Fibroblast of lung (primary cell): Measurements from ENCODE around the gene CTDP1. TPM values are rescaled to one million over a fixed set of nuclear protein-coding genes. Genes with fewer than 3 reads are reported as not detected.

ENCODE experiments used
- DNase-seq, 2 donors: peaks; one replicate each; pipeline versions ENCODE4 v3.0.0 to v3.0.0-alpha.2; 2010; ENCODE audit warnings: low read depth in 2 of 2
- H2AFZ ChIP-seq: 2 replicates; pipeline ENCODE4 v1.5.1; 2012; ENCODE audit warnings: low read length, control low read depth, inconsistent platforms
- H3K27ac ChIP-seq: 2 replicates; pipeline ENCODE4 v1.5.1; 2011; ENCODE audit warnings: low read length, control low read depth; ENCODE audit not compliant: insufficient read depth
- H3K27me3 ChIP-seq: 2 replicates; pipeline ENCODE4 v1.5.1; 2011; ENCODE audit warnings: mild to moderate bottlenecking, low read length; ENCODE audit not compliant: control insufficient read depth, insufficient read depth
- H3K36me3 ChIP-seq: 2 replicates; pipeline ENCODE4 v1.5.1; 2011; ENCODE audit warnings: low read length; ENCODE audit not compliant: control insufficient read depth, insufficient read depth
- H3K4me1 ChIP-seq: 2 replicates; pipeline ENCODE4 v1.5.1; 2011; ENCODE audit warnings: low read length; ENCODE audit not compliant: control insufficient read depth, insufficient read depth; ENCODE audit errors: extremely low read depth
- H3K4me2 ChIP-seq: 2 replicates; pipeline ENCODE4 v1.5.1; 2011; ENCODE audit warnings: low read length, control low read depth; ENCODE audit not compliant: insufficient read depth; ENCODE audit errors: extremely low read depth
- H3K4me3 ChIP-seq, 4 experiments: fragments of 200-600 bp in 1 of 4; sonication (generic) in 1 of 4; replicated peaks in 1 of 4; 2 replicates each; pipeline ENCODE4 v1.5.1; 2011 to 2016; ENCODE audit warnings: low read length in 4 of 4, low read depth in 3 of 4, mild to moderate bottlenecking in 3 of 4, control low read depth in 2 of 4, inconsistent platforms in 1 of 4, mixed read lengths in 1 of 4; ENCODE audit not compliant: insufficient read depth in 1 of 4; ENCODE audit errors: control extremely low read depth in 1 of 4
- H3K79me2 ChIP-seq: 2 replicates; pipeline ENCODE4 v1.5.1; 2012; ENCODE audit warnings: mild to moderate bottlenecking, low read length, inconsistent platforms; ENCODE audit not compliant: control insufficient read depth, insufficient read depth
- H3K9ac ChIP-seq: 2 replicates; pipeline ENCODE4 v1.5.1; 2011; ENCODE audit warnings: mild to moderate bottlenecking, low read length, control low read depth; ENCODE audit not compliant: insufficient read depth
- H3K9me3 ChIP-seq: 2 replicates; pipeline ENCODE4 v1.5.1; 2012; ENCODE audit warnings: low read depth, low read length; ENCODE audit not compliant: control insufficient read depth, insufficient read depth
- H4K20me1 ChIP-seq: 2 replicates; pipeline ENCODE4 v1.5.1; 2011; ENCODE audit warnings: low read length; ENCODE audit not compliant: control insufficient read depth, insufficient read depth; ENCODE audit errors: extremely low read depth
- EZH2 ChIP-seq: IDR thresholded peaks from 2 replicates; pipeline ENCODE4 v1.5.1; 2012; ENCODE audit warnings: low read length, control low read depth, mild to moderate bottlenecking; ENCODE audit errors: missing control alignments
- polyA plus RNA-seq, 2 donors: library from polyadenylated mRNA; depleted of rRNA in 1 of 2; stranded (reverse) in 1 of 2; unstranded in 1 of 2; fragments of >200 nt; gene quantifications; 2 replicates each; pipeline ENCODE4 v1.2.1, GENCODE V29; 2011 to 2012; ENCODE audit warnings: missing spikeins in 1 of 2
- total RNA-seq: library from RNA; depleted of rRNA; stranded (reverse); fragments of >200 nt; gene quantifications from 2 replicates; pipeline ENCODE4 v1.2.1, GENCODE V29; 2014
- TF ChIP-seq, protein P1 (sequence below), 2 donors: IDR thresholded peaks in 1 of 2; conservative IDR thresholded peaks in 1 of 2; 1 replicate in 1 of 2; 2 replicates in 1 of 2; pipeline ENCODE4 v1.5.1; 2011 to 2012; ENCODE audit warnings: low read length in 2 of 2, control low read depth in 1 of 2, inconsistent platforms in 1 of 2, low read depth in 1 of 2, mild to moderate bottlenecking in 1 of 2

The CTDP1 gene
- total and polyA plus RNA-seq, 2 donors (not counting 1 experiment from before 2014, with no cell fraction given) = 6.4 to 24.8 TPM

- H3K4me2 ChIP-seq = no peak overlapping the region
- H3K4me1 ChIP-seq = no peaks in the 10 kb centered on the region
- H3K36me3 ChIP-seq = no peaks in the 10 kb centered on the region
- no peak for DNase-seq
- H2AFZ ChIP-seq = no peak overlapping the region
- H3K9me3 ChIP-seq = no peaks in the 10 kb centered on the region
- no peak overlapping the region for H3K9ac ChIP-seq
- no peak overlapping the region for H3K27ac ChIP-seq
- H3K79me2 ChIP-seq = no peaks in the 10 kb centered on the region
- H3K27me3 ChIP-seq = peaks cover 4% of the 10 kb centered on the region
- H4K20me1 ChIP-seq = no peaks in the 10 kb centered on the region
- H3K4me3 ChIP-seq = no peak overlapping the region
- TF ChIP-seq, protein P1, sequence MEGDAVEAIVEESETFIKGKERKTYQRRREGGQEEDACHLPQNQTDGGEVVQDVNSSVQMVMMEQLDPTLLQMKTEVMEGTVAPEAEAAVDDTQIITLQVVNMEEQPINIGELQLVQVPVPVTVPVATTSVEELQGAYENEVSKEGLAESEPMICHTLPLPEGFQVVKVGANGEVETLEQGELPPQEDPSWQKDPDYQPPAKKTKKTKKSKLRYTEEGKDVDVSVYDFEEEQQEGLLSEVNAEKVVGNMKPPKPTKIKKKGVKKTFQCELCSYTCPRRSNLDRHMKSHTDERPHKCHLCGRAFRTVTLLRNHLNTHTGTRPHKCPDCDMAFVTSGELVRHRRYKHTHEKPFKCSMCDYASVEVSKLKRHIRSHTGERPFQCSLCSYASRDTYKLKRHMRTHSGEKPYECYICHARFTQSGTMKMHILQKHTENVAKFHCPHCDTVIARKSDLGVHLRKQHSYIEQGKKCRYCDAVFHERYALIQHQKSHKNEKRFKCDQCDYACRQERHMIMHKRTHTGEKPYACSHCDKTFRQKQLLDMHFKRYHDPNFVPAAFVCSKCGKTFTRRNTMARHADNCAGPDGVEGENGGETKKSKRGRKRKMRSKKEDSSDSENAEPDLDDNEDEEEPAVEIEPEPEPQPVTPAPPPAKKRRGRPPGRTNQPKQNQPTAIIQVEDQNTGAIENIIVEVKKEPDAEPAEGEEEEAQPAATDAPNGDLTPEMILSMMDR (conservative IDR thresholded peaks at IDR 0.05 in 1 of 2, IDR thresholded peaks at IDR 0.05 in 1 of 2; ENCODE audit: low read depth in 1 of 2, low read length in 2 of 2) = no peak
These were observed 90.9 kb downstream of the CTDP1 start for GRCh38 chr18:79770501-79770815.

DNA sequence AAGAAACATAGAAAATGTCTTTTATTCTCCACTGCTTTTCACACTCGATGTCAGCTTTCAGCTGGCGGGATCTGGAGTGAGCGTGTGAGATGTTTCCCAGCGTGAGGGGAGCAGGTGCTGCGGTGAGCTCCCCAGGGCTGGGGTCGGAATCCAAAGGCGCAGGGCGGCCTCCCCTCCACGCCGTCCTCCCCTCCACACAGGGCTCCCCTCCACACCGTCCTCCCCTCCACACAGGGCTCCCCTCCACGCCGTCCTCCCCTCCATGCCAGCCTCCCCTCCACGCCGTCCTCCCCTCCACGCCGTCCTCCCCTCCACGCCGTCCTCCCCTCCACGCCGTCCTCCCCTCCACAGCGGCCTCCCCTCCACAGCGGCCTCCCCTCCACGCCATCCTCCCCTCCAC, 91.2 kb downstream of the CTDP1 start:
- H3K4me1 ChIP-seq = no peaks in the 10 kb centered on the region

GRCh38 chr18:79771446-79772107, 92.0 kb downstream of the CTDP1 start:
- Histone ChIP-seq H3K4me1 (no peaks in the 10 kb centered on the region), H3K27ac (no peak overlapping the region)

More for the DNA sequence above, 91.2 kb downstream of the CTDP1 start:
- no peak overlapping the region for H3K4me3 ChIP-seq
- TF ChIP-seq, protein P1 (conservative IDR thresholded peaks at IDR 0.05 in 1 of 2, IDR thresholded peaks at IDR 0.05 in 1 of 2; ENCODE audit: low read depth in 1 of 2, low read length in 2 of 2) = no peak
- no peak for TF ChIP-seq EZH2
- H3K9me3 ChIP-seq = no peaks in the 10 kb centered on the region
- no peak overlapping the region for H3K27ac ChIP-seq
- no peaks in the 10 kb centered on the region for H3K36me3 ChIP-seq
- no peak for DNase-seq
- no peaks in the 10 kb centered on the region for H4K20me1 ChIP-seq
- no peak overlapping the region for H2AFZ ChIP-seq
- H3K27me3 ChIP-seq = peaks cover 4% of the 10 kb centered on the region
- no peak overlapping the region for H3K4me2 ChIP-seq
- H3K9ac ChIP-seq = no peak overlapping the region
- no peaks in the 10 kb centered on the region for H3K79me2 ChIP-seq

More at GRCh38 chr18:79771446-79772107, 92.0 kb downstream of the CTDP1 start:
- Histone ChIP-seq H3K79me2 (no peaks in the 10 kb centered on the region), H3K36me3 (no peaks in the 10 kb centered on the region), H3K27me3 (peaks cover 2% of the 10 kb centered on the region), H3K9me3 (no peaks in the 10 kb centered on the region), H2AFZ (no peak overlapping the region), H3K4me3 (no peak overlapping the region), H3K9ac (no peak overlapping the region), H4K20me1 (no peaks in the 10 kb centered on the region), H3K4me2 (no peak overlapping the region)
- TF ChIP-seq, protein P1 (conservative IDR thresholded peaks at IDR 0.05 in 1 of 2, IDR thresholded peaks at IDR 0.05 in 1 of 2; ENCODE audit: low read depth in 1 of 2, low read length in 2 of 2) = no peak
- TF ChIP-seq EZH2 = no peak
- DNase-seq = no peak
